ENCODE data around the gene BRD7.

GRCh38 chr16:50371936-50372595 is 3.3 kb upstream of the BRD7 start:
- TF ChIP-seq CTCF (conservative IDR thresholded peaks at IDR 0.05; ENCODE audit: low read length): 0 out of 2 replicates have a peak, but pooled peaks have one; percentile 17
- TF ChIP-seq EZH2phosphoT487 (IDR thresholded peaks at IDR 0.05; ENCODE audit: borderline replicate concordance): no peak

All from Loucy (cell line).